PFSK-1 (cell line): ENCODE measurements around the gene CMIP.

Experiments used
- FOXP2 ChIP-seq: optimal IDR thresholded peaks from 2 replicates; pipeline ENCODE3; 2011; ENCODE audit warnings: borderline replicate concordance, control low read depth, inconsistent platforms; ENCODE audit not compliant: insufficient read depth; ENCODE audit errors: extremely low read length, extremely low read depth
- POLR2AphosphoS5 ChIP-seq: IDR thresholded peaks from 2 replicates; pipeline ENCODE4 v1.6.1; 2012; ENCODE audit warnings: low read depth, mild to moderate bottlenecking, control low read depth, low read length, moderate library complexity
- SIN3A ChIP-seq: IDR thresholded peaks from 2 replicates; pipeline ENCODE4 v1.6.1; 2012; ENCODE audit warnings: mild to moderate bottlenecking, low read length, moderate library complexity, borderline replicate concordance; ENCODE audit not compliant: insufficient read depth
- TAF1 ChIP-seq: IDR thresholded peaks from 2 replicates; pipeline ENCODE4 v1.6.1; 2012; ENCODE audit warnings: low read length, control low read depth, borderline replicate concordance; ENCODE audit not compliant: insufficient read depth
- TF ChIP-seq, protein P1 (sequence below), 2 experiments: IDR thresholded peaks; 2 replicates each; pipeline versions ENCODE4 v1.6.1 to v1.8.0; 2011 to 2012; ENCODE audit warnings: low read depth in 2 of 2, low read length in 2 of 2, control low read depth in 1 of 2, inconsistent platforms in 1 of 2, mild to moderate bottlenecking in 1 of 2, moderate library complexity in 1 of 2; ENCODE audit not compliant: insufficient read depth in 1 of 2

CMIP gene

DNA sequence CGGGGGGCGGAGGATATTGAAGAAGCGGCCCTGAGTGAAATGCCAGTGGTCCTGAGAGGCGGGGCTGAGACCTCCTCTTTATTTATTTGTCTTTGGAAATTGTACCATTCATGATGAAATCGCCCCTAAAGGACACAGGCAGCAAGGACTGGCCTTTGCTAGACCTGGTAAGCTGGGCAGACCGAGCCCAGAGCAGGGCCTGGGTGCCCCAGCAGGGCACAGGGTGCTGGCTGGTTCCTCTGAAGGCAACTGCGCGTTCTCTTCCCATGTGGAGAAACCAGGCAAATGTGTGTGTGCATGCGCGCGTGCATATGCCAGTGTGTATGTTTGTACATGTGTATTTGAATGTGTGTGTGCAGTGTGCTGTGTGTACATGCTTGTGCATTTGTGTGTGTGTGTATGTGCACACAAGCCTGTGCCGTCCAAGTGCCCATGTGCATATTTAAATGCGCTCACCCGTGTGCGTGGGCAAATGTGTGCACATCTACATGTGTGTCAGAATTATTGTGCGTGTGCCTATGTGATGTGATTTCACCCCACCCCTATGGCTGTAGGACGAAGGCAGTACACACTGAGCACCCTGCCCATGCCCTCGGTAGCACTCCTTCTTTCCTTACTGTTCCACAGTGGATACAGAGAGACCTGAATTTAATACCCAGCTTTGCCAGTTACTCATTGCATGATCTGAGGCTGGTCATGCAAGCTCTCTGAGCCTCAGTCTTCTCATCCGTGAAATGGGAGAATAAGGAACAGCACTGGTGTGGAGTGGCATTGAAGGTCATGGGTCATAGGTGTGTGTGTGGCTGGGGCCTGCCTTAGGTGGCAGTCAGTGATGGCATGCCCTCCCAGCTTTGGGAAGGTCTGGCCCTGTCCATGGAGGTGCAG lies 105.2 kb downstream of the CMIP start:
- TF ChIP-seq SIN3A (no peak), POLR2AphosphoS5 (no peak)

DNA sequence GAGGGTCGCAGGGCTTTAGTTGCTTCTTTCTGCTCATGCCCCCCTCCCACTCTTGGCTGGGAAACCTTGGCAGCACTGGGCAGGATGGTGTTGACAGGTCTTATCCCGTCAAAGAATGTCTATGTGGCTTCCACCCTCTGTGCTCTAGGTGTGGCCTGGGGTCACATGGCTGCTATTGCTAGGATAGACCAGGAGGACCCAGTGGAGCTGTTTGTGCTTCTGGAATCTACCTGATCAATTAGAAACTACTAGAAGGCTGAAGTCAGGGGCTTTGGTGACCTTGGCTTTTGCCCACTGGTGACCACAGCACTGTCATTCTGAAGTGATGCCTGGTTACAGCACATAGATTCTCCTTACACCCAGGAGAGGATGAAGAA lies 105.8 kb downstream of the CMIP start:
- TF ChIP-seq, protein P1, sequence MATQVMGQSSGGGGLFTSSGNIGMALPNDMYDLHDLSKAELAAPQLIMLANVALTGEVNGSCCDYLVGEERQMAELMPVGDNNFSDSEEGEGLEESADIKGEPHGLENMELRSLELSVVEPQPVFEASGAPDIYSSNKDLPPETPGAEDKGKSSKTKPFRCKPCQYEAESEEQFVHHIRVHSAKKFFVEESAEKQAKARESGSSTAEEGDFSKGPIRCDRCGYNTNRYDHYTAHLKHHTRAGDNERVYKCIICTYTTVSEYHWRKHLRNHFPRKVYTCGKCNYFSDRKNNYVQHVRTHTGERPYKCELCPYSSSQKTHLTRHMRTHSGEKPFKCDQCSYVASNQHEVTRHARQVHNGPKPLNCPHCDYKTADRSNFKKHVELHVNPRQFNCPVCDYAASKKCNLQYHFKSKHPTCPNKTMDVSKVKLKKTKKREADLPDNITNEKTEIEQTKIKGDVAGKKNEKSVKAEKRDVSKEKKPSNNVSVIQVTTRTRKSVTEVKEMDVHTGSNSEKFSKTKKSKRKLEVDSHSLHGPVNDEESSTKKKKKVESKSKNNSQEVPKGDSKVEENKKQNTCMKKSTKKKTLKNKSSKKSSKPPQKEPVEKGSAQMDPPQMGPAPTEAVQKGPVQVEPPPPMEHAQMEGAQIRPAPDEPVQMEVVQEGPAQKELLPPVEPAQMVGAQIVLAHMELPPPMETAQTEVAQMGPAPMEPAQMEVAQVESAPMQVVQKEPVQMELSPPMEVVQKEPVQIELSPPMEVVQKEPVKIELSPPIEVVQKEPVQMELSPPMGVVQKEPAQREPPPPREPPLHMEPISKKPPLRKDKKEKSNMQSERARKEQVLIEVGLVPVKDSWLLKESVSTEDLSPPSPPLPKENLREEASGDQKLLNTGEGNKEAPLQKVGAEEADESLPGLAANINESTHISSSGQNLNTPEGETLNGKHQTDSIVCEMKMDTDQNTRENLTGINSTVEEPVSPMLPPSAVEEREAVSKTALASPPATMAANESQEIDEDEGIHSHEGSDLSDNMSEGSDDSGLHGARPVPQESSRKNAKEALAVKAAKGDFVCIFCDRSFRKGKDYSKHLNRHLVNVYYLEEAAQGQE (IDR thresholded peaks at IDR 0.05; ENCODE audit: insufficient read depth in 1 of 2, low read depth in 2 of 2, low read length in 2 of 2) = no peak
- no peak for TF ChIP-seq SIN3A
- TF ChIP-seq POLR2AphosphoS5 = no peak
- no peak for TF ChIP-seq TAF1

DNA sequence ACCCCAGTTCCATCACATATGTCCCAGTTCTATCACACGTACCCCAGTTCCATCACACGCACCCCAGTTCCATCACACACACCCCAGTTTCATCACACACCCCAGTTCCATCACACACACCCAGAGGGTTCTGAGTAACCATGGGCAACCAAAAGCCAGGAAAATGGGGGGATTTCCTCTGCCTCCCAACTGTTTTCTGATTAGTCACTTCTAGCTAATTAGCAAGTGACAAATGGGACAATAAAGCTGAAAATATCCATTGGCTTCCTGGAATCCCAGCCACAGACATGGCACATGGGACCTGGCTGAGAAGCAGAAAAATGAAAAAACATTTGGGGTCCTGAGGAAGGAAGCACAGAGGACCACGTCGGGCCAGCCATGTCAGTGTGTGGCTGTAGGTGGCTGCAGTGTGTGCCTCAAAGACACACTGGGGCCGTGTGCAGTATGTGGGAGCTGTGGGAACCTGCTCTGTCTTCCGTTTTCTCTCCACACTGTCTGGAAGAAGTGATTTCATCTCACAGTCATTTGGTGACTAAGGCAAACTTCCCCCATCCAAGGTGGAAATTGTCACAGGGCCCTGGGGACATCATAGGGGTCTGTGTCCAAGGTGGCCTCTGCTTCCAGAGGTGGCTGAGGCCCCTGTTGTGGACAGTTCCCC lies 106.7 kb downstream of the CMIP start:
- no peak for TF ChIP-seq FOXP2
- no peak for TF ChIP-seq SIN3A
- TF ChIP-seq TAF1 = no peak
- TF ChIP-seq, protein P1 (IDR thresholded peaks at IDR 0.05; ENCODE audit: insufficient read depth in 1 of 2, low read depth in 2 of 2, low read length in 2 of 2) = no peak
- no peak for TF ChIP-seq POLR2AphosphoS5

DNA sequence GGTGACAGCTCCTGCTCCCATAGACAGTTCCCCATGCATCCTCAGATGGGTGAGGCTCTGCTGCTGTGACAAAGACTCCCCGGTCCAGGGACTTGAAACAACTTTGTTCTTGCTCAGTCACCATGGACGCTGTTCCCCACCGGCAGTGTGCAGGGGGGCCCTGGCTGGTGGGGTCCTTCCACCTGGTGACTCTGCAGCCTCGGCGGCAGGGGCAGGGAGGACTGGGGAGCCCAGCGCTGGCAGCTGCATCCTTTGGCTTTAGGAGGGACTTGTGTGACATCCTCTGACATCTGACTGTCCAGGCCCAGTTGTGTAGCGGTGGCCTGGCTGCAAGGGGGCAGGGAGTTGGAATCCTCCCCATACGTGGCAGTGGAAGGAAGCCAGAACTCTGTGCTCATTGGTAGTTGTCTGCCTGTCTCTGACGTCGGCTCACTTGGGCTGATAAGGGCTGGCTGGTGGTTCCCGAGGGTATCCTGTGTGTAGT lies 107.3 kb downstream of the CMIP start:
- TF ChIP-seq POLR2AphosphoS5 (no peak), TAF1 (no peak), SIN3A (no peak)

DNA sequence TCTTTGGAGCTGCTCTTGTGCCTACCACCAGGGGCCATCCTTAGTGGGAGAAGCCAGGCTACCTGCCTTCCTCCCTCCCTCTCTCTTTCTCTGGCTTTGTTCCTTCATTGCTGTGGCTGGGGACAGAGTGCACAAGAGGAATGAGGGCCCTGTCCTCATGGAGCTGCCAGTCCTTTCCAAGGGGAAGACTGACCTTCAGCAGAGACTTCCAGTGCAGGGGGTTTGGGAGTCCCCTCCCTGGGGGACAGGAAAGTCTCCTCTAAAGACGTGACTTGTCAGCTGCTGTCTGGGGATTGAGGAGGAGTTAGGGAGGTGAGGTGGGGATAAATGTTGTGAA lies 108.1 kb downstream of the CMIP start:
- TF ChIP-seq POLR2AphosphoS5 (no peak), FOXP2 (no peak), TAF1 (no peak), SIN3A (no peak)
- TF ChIP-seq, protein P1 (IDR thresholded peaks at IDR 0.05; ENCODE audit: insufficient read depth in 1 of 2, low read depth in 2 of 2, low read length in 2 of 2) = no peak

DNA sequence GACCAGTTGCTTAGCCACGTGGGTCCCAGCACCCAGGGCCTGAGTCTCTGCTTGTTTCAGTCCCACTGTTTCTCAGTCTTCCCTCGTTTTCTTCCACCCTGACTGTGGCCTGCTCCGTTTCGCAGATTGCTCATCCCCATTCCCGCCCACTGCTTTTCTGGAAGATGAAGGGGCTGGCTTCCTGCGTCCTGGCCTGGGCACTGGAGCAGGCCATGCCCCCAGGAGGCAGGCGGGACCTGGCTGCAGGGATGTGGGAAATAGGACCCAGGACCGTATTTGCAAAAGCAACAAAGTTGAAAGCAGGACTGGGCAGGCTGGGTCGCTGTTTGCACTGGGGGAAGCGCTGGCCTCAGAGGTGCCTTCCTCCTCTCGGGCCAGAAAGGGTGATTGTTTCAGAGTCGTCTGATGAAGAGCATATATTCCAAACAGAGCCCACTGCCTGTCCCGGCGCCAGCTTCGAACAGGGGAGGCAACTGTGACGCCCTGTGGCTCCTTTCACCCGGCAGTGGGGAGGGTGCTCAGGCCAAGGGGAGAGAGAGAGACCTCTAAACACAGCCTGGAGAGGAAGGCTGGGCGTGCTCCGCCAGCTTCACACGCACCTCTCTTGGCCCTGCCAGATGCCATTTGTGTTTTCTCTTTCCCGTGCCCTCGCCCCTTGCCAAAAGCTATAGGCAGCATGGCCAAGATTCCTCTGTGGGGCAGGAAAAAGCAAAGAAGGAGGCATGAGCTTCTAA lies 108.6 kb downstream of the CMIP start:
- TF ChIP-seq FOXP2 (no peak), POLR2AphosphoS5 (no peak), TAF1 (no peak), SIN3A (no peak)
- TF ChIP-seq, protein P1 (IDR thresholded peaks at IDR 0.05; ENCODE audit: insufficient read depth in 1 of 2, low read depth in 2 of 2, low read length in 2 of 2) = no peak
